H9 (cell line): ENCODE data around the gene HEMGN. TPM values are rescaled to one million over a fixed set of nuclear protein-coding genes. Genes with fewer than 3 reads are reported as not detected.

Source experiments
- DNase-seq: peaks from one replicate; pipeline ENCODE4 v3.0.0-alpha.2; 2017
- H2AFZ ChIP-seq: one replicate; pipeline ENCODE4 v1.6.1; 2013; ENCODE audit warnings: mild to moderate bottlenecking, low read length, control low read depth, moderate library complexity
- H2AK5ac ChIP-seq: 2 replicates; pipeline ENCODE4 v1.6.1; 2013; ENCODE audit warnings: low read length, control low read depth, mixed read lengths; ENCODE audit not compliant: insufficient read length
- H2BK120ac ChIP-seq: one replicate; pipeline ENCODE4 v1.6.1; 2013; ENCODE audit warnings: low read depth, mild to moderate bottlenecking, low read length, control low read depth, inconsistent platforms; ENCODE audit not compliant: poor library complexity, severe bottlenecking
- H2BK12ac ChIP-seq: 2 replicates; pipeline ENCODE4 v1.6.1; 2013; ENCODE audit warnings: low read length, control low read depth, mixed read lengths, low read depth; ENCODE audit not compliant: insufficient read length
- H2BK15ac ChIP-seq: 2 replicates; pipeline ENCODE4 v1.6.1; 2013; ENCODE audit warnings: low read depth, low read length, control low read depth
- H2BK20ac ChIP-seq: one replicate; pipeline ENCODE4 v1.6.1; 2013; ENCODE audit warnings: low read depth, mild to moderate bottlenecking, low read length, control low read depth, inconsistent platforms; ENCODE audit not compliant: poor library complexity, severe bottlenecking
- H2BK5ac ChIP-seq: 2 replicates; pipeline ENCODE4 v1.6.1; 2013; ENCODE audit warnings: low read length, control low read depth, mixed read lengths; ENCODE audit not compliant: insufficient read length
- H3K14ac ChIP-seq: 2 replicates; pipeline ENCODE4 v1.6.1; 2013; ENCODE audit warnings: low read length, control low read depth; ENCODE audit not compliant: insufficient read depth
- H3K18ac ChIP-seq: 2 replicates; pipeline ENCODE4 v1.6.1; 2013; ENCODE audit warnings: low read depth, mild to moderate bottlenecking, mixed read lengths, low read length, control low read depth; ENCODE audit not compliant: insufficient read length
- H3K23ac ChIP-seq: 2 replicates; pipeline ENCODE4 v1.6.1; 2013; ENCODE audit warnings: low read length, control low read depth, mixed read lengths, low read depth; ENCODE audit not compliant: insufficient read length
- H3K23me2 ChIP-seq: 2 replicates; pipeline ENCODE4 v1.6.1; 2013; ENCODE audit warnings: low read depth, mild to moderate bottlenecking, mixed read lengths, low read length, control low read depth; ENCODE audit not compliant: insufficient read length, poor library complexity, severe bottlenecking
- H3K27ac ChIP-seq: 2 replicates; pipeline ENCODE4 v1.5.1; 2013; ENCODE audit warnings: low read length, control low read depth, mixed read lengths, low read depth; ENCODE audit not compliant: insufficient read length
- H3K27me3 ChIP-seq: 2 replicates; pipeline ENCODE4 v1.6.1; 2013; ENCODE audit warnings: low read length, control low read depth, inconsistent platforms; ENCODE audit not compliant: insufficient read depth
- H3K4ac ChIP-seq: 2 replicates; pipeline ENCODE4 v1.6.1; 2013; ENCODE audit warnings: low read depth, mild to moderate bottlenecking, control low read depth, inconsistent platforms, low read length, moderate library complexity
- H3K4me1 ChIP-seq: 2 replicates; pipeline ENCODE4 v1.6.1; 2013; ENCODE audit warnings: low read length, control low read depth, inconsistent platforms; ENCODE audit not compliant: insufficient read depth
- H3K4me2 ChIP-seq: 2 replicates; pipeline ENCODE4 v1.6.1; 2013; ENCODE audit warnings: low read length, control low read depth, mixed read lengths; ENCODE audit not compliant: insufficient read length, insufficient read depth
- H3K56ac ChIP-seq: 2 replicates; pipeline ENCODE4 v1.6.1; 2013; ENCODE audit warnings: low read depth, mild to moderate bottlenecking, mixed read lengths, low read length, control low read depth; ENCODE audit not compliant: insufficient read length
- H3K79me1 ChIP-seq: 2 replicates; pipeline ENCODE4 v1.6.1; 2013; ENCODE audit warnings: low read depth, mild to moderate bottlenecking, moderate library complexity, low read length, control low read depth, inconsistent platforms; ENCODE audit not compliant: insufficient read depth, poor library complexity, severe bottlenecking
- H3K79me2 ChIP-seq: 2 replicates; pipeline ENCODE4 v1.6.1; 2013; ENCODE audit warnings: low read length, control low read depth, inconsistent platforms; ENCODE audit not compliant: insufficient read depth
- H3K9ac ChIP-seq: 2 replicates; pipeline ENCODE4 v1.6.1; 2013; ENCODE audit warnings: low read length, control low read depth, mixed read lengths; ENCODE audit not compliant: insufficient read length; ENCODE audit errors: extremely low read depth
- H3K9me3 ChIP-seq: one replicate; pipeline ENCODE4 v1.6.1; 2013; ENCODE audit warnings: low read depth, low read length, inconsistent platforms; ENCODE audit not compliant: control insufficient read depth
- H3T11ph ChIP-seq: one replicate; pipeline ENCODE4 v1.6.1; 2013; ENCODE audit warnings: mild to moderate bottlenecking, low read length, control low read depth, inconsistent platforms
- H4K20me1 ChIP-seq: one replicate; pipeline ENCODE4 v1.6.1; 2013; ENCODE audit not compliant: control insufficient read depth, insufficient read length, insufficient read depth
- H4K5ac ChIP-seq: 2 replicates; pipeline ENCODE4 v1.6.1; 2013; ENCODE audit warnings: low read depth, mild to moderate bottlenecking, mixed read lengths, low read length, control low read depth; ENCODE audit not compliant: insufficient read length
- H4K8ac ChIP-seq: replicated peaks from 2 replicates; pipeline ENCODE4 v1.6.1; 2013; ENCODE audit warnings: low read length, control low read depth, mixed read lengths, low read depth; ENCODE audit not compliant: insufficient read length
- H4K91ac ChIP-seq: 2 replicates; pipeline ENCODE4 v1.6.1; 2013; ENCODE audit warnings: low read depth, mild to moderate bottlenecking, moderate library complexity, mixed read lengths, low read length, control low read depth; ENCODE audit not compliant: insufficient read length
- H3K27ac Mint-ChIP-seq, 3 experiments: 2 replicates in 2 of 3; 3 replicates in 1 of 3; pipeline ENCODE4 v1.8.0; 2020 to 2021; ENCODE audit warnings: mixed read lengths in 3 of 3, mild to moderate bottlenecking in 1 of 3, moderate library complexity in 1 of 3
- H3K27me3 Mint-ChIP-seq: 2 replicates; pipeline ENCODE4 v1.8.0; 2021; ENCODE audit warnings: low read depth, mild to moderate bottlenecking, moderate library complexity, mixed read lengths
- H3K36me3 Mint-ChIP-seq, 3 experiments: 2 replicates in 2 of 3; 3 replicates in 1 of 3; pipeline ENCODE4 v1.8.0; 2020 to 2021; ENCODE audit warnings: low read depth in 3 of 3, mixed read lengths in 3 of 3; ENCODE audit not compliant: insufficient read depth in 1 of 3
- H3K4me1 Mint-ChIP-seq, 2 experiments: 2 replicates each; pipeline ENCODE4 v1.8.0; 2020; ENCODE audit warnings: mixed read lengths in 2 of 2
- H3K4me3 Mint-ChIP-seq, 2 experiments: 2 replicates in 1 of 2; 3 replicates in 1 of 2; pipeline ENCODE4 v1.8.0; 2020 to 2021; ENCODE audit warnings: mild to moderate bottlenecking in 2 of 2, mixed read lengths in 2 of 2, moderate library complexity in 1 of 2
- H3K9me3 Mint-ChIP-seq, 2 experiments: 2 replicates in 1 of 2; 3 replicates in 1 of 2; pipeline ENCODE4 v1.8.0; 2020; ENCODE audit warnings: mild to moderate bottlenecking in 2 of 2, mixed read lengths in 2 of 2, moderate library complexity in 1 of 2
- WGBS: extraction: QIAGEN DNeasy Blood & Tissue Kit; methylation state at CpG from one replicate; pipeline ENCODE4 v1.1.7; 2013; ENCODE audit warnings: missing lambda C conversion rate, low lambda C conversion rate, mixed read lengths; ENCODE audit not compliant: insufficient read length; ENCODE audit errors: extremely low coverage; 5-methylcytosine and 5-hydroxymethylcytosine counted together
- total RNA-seq: library from RNA; stranded (reverse); gene quantifications from 2 replicates; pipeline ENCODE4 v1.2.1, GENCODE V29; 2021
- TF ChIP-seq, protein P1 (sequence below): fragments of 200-600 bp; sonication (generic); conservative IDR thresholded peaks from 3 replicates; pipeline ENCODE4 v1.8.0; 2021; ENCODE audit warnings: antibody characterized with exemption, mild to moderate bottlenecking

Gene HEMGN
- total RNA-seq, 1 experiment from 2014 or later = not detected

DNA sequence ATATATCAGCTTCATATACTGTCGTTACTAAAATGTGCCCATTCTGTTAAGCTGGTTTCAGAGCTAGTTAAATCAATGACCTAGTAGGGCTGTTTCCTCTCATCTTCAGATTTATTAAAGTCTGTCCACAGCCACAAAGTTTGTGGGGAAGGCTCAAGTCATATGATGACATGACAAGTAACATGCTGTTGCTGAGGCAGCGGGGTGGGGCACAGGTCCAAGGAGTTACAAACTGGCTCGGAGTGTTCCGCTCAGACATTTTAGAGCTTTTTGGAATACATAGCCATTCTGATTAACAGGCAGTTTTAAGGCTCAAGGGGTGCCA, 42.5 kb upstream of the HEMGN start:
- peaks cover 0 to 2% (median 0%) of the 10 kb centered on the region in 3 experiments; a peak in 2 of 7 replicates for H3K36me3 Mint-ChIP-seq
- Histone ChIP-seq H4K8ac (no peak overlapping the region), H3K79me1 (no peaks in the 10 kb centered on the region), H4K91ac (no peak overlapping the region), H3K79me2 (no peaks in the 10 kb centered on the region; the same call in 1 of the 2 replicates), H3K9me3 (no peaks in the 10 kb centered on the region), H3K27ac (no peak overlapping the region), H2AFZ (no peak overlapping the region), H3K4me2 (no peak overlapping the region), H2BK15ac (no peak overlapping the region), H2BK12ac (no peak overlapping the region), H4K5ac (no peak overlapping the region), H3K14ac (no peak overlapping the region), H3K9ac (no peak overlapping the region), H3T11ph (no peak overlapping the region), H3K18ac (no peak overlapping the region), H4K20me1 (no peaks in the 10 kb centered on the region), H3K27me3 (peaks cover 45% of the 10 kb centered on the region), H3K23ac (no peak overlapping the region), H2AK5ac (no peak overlapping the region), H3K56ac (no peak overlapping the region), H2BK5ac (no peak overlapping the region), H3K23me2 (peaks cover 9% of the 10 kb centered on the region), H2BK120ac (no peak overlapping the region), H3K4me1 (no peaks in the 10 kb centered on the region), H2BK20ac (no peak overlapping the region), H3K4ac (no peak overlapping the region)
- H3K4me3 Mint-ChIP-seq = no peak overlapping the region
- WGBS = no CpG with 5 or more reads among the region's 4 CpGs
- DNase-seq = no peak
- H3K27me3 Mint-ChIP-seq = peaks cover 76% of the 10 kb centered on the region
- H3K27ac Mint-ChIP-seq = no peak overlapping the region
- TF ChIP-seq, protein P1, sequence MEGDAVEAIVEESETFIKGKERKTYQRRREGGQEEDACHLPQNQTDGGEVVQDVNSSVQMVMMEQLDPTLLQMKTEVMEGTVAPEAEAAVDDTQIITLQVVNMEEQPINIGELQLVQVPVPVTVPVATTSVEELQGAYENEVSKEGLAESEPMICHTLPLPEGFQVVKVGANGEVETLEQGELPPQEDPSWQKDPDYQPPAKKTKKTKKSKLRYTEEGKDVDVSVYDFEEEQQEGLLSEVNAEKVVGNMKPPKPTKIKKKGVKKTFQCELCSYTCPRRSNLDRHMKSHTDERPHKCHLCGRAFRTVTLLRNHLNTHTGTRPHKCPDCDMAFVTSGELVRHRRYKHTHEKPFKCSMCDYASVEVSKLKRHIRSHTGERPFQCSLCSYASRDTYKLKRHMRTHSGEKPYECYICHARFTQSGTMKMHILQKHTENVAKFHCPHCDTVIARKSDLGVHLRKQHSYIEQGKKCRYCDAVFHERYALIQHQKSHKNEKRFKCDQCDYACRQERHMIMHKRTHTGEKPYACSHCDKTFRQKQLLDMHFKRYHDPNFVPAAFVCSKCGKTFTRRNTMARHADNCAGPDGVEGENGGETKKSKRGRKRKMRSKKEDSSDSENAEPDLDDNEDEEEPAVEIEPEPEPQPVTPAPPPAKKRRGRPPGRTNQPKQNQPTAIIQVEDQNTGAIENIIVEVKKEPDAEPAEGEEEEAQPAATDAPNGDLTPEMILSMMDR = no peak
- H3K4me1 Mint-ChIP-seq = peaks cover 4% of the 10 kb centered on the region in 2 experiments; a peak in 3 of 4 replicates
- H3K9me3 Mint-ChIP-seq = peaks cover 4 to 16% of the 10 kb centered on the region in 2 experiments
